Suprapubic skin (tissue), 4 donors: ENCODE results near the gene ZNF784.

Source experiments
- EP300 ChIP-seq: sonication (generic); formaldehyde crosslinking; IDR thresholded peaks from one replicate; pipeline ENCODE4 v1.6.1; 2017; ENCODE audit warnings: antibody characterized with exemption
- POLR2A ChIP-seq, 2 donors: fragments of 450-650 bp; IDR thresholded peaks; one replicate each; pipeline ENCODE4 v1.6.1; 2017; ENCODE audit warnings: antibody characterized with exemption in 2 of 2, mild to moderate bottlenecking in 2 of 2, moderate library complexity in 2 of 2
- POLR2AphosphoS5 ChIP-seq, 3 donors: sonication (generic); formaldehyde crosslinking; IDR thresholded peaks; one replicate each; pipeline ENCODE4 v1.6.1; 2017; ENCODE audit warnings: antibody characterized with exemption in 3 of 3
- TF ChIP-seq, protein P1 (sequence below), 2 donors: fragments of 200-600 bp in 1 of 2; fragments of 450-650 bp in 1 of 2; sonication (generic) in 1 of 2; IDR thresholded peaks; one replicate each; pipeline ENCODE4 v1.5.1; 2016 to 2019; ENCODE audit warnings: antibody characterized with exemption in 2 of 2, mild to moderate bottlenecking in 1 of 2, moderate library complexity in 1 of 2

DNA sequence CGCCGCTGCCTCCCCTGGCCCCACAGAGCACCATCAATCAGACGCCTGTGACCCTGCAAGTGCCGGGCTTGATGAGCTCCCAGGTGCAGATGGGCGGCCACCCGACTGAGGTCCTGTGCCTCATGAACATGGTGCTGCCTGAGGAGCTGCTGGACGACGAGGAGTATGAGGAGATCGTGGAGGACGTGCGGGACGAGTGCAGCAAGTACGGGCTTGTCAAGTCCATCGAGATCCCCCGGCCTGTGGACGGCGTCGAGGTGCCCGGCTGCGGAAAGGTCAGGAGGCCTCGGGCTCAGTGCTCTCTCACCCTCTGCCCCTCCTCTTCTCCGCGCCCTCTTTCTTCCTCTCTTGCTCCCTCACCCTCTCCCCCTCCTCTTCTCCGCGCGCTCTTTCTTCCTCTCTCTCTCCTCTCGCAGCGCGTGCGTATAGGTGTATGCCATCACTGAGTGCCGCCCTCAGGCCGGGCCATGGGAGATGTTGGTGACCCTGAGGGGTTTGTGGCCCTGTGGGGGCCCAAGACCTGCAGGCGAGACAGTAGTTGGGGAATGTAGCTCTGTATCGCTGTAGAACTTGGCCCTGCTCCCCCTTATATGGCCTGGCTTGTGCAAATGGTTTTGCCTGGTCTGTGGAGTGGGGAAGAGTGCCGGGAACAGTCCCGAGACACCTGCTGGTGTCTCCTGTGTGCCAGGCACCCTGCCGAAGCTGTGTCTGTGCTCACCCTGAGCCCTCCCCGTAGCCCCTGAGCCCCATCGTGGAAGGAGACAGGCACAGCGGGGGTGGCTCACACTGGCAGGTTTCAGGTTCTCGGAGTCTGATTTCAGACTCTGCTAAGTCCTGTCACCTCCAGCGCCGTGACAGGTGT is 45.3 kb upstream of the ZNF784 start:
- TF ChIP-seq POLR2A (IDR thresholded peaks at IDR 0.05) (no peak), EP300 (no peak), POLR2AphosphoS5 (IDR thresholded peaks at IDR 0.05) (no peak)
- TF ChIP-seq, protein P1, sequence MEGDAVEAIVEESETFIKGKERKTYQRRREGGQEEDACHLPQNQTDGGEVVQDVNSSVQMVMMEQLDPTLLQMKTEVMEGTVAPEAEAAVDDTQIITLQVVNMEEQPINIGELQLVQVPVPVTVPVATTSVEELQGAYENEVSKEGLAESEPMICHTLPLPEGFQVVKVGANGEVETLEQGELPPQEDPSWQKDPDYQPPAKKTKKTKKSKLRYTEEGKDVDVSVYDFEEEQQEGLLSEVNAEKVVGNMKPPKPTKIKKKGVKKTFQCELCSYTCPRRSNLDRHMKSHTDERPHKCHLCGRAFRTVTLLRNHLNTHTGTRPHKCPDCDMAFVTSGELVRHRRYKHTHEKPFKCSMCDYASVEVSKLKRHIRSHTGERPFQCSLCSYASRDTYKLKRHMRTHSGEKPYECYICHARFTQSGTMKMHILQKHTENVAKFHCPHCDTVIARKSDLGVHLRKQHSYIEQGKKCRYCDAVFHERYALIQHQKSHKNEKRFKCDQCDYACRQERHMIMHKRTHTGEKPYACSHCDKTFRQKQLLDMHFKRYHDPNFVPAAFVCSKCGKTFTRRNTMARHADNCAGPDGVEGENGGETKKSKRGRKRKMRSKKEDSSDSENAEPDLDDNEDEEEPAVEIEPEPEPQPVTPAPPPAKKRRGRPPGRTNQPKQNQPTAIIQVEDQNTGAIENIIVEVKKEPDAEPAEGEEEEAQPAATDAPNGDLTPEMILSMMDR (IDR thresholded peaks at IDR 0.05), result no peak
